ENCODE data around the gene ACTN1.
A peak's percentile ranks its signal among the peaks of the same experiment; 100 is the strongest.
"Not testable (repeated sequence)": the region's sequence is repeated elsewhere in the genome, so short reads cannot be mapped to it uniquely, and the experiment has no call there.

The ACTN1 gene

DNA sequence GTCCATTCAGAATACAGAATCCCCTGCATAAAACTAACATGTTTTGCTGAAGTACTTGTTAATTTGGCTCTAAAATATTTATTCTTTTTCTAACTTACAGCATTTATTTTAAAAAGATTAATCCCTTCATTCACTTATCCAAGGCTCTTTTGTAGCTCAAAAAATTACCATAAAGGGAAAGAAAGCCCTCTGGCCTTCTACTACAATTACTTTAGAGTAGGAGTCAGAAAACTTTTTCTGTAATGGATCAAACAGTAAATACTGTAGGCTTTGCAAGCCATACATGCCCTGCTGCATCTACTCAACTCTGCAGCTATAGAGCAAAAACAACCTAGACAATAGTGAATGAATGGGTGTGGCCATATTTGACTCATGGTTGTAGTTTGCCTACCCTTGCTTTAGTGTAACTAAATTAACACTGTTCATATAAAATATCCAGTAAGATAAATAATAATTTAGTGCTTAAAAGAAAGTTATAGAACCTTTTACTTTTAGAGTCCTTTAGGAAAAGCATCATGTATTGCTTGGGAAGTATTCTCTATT is 112.0 kb downstream of the ACTN1 start:
- Histone ChIP-seq H3K36me3 (ENCODE audit: control insufficient read depth, insufficient read depth, low read length) (peaks cover 13% of the 10 kb centered on the region), H3K4me1 (ENCODE audit: control insufficient read depth, insufficient read depth, low read length) (no peaks in the 10 kb centered on the region), H3K9ac (ENCODE audit: low read depth, low read length) (no peak overlapping the region), H3K9me3 (ENCODE audit: control insufficient read depth, insufficient read depth, low read length) (peaks cover 8% of the 10 kb centered on the region), H3K27ac (ENCODE audit: low read depth, low read length) (no peak overlapping the region), H3K27me3 (ENCODE audit: control insufficient read depth, insufficient read depth, low read length) (no peaks in the 10 kb centered on the region), H3K4me3 (ENCODE audit: low read depth, low read length) (no peak overlapping the region)

- Histone ChIP-seq H3K36me3 (ENCODE audit: control insufficient read depth, insufficient read depth, low read length) (no peaks in the 10 kb centered on the region), H3K4me1 (ENCODE audit: control insufficient read depth, insufficient read depth, low read length) (no peaks in the 10 kb centered on the region), H3K9me3 (ENCODE audit: control insufficient read depth, insufficient read depth, low read length) (peaks cover 8% of the 10 kb centered on the region), H3K4me3 (ENCODE audit: low read depth, low read length) (no peak overlapping the region), H3K9ac (ENCODE audit: low read depth, low read length) (no peak overlapping the region), H3K27ac (ENCODE audit: low read depth, low read length) (no peak overlapping the region), H3K27me3 (ENCODE audit: control insufficient read depth, insufficient read depth, low read length) (no peaks in the 10 kb centered on the region)
Measured at GRCh38 chr14:68865542-68865941, 113.6 kb downstream of the ACTN1 start.

DNA sequence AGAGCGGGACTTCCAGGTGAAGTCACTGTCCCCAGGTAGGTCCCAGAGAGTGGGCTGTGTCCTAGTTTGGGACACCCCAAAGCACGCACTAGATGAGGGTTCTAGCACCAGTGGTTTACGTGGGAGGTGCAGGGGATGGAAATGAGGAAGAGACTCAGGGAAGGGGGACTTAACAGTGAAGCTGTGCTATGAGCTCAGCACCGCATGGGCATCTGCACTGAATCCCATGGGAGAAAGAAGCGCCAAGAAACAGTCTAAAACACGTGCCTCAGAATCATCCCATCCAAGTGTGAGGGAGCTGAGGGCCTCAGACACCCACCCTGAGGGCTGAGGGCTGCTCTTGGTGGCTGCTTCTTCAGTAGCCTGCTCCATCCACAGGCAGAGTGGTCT is 114.7 kb downstream of the ACTN1 start:
- H3K27ac ChIP-seq (ENCODE audit: low read depth, low read length) = no peak overlapping the region
- peaks cover 8% of the 10 kb centered on the region for H3K9me3 ChIP-seq (ENCODE audit: control insufficient read depth, insufficient read depth, low read length)
- H3K9ac ChIP-seq (ENCODE audit: low read depth, low read length) = no peak overlapping the region
- no peaks in the 10 kb centered on the region for H3K36me3 ChIP-seq (ENCODE audit: control insufficient read depth, insufficient read depth, low read length)
- H3K4me1 ChIP-seq (ENCODE audit: control insufficient read depth, insufficient read depth, low read length) = no peaks in the 10 kb centered on the region
- no peaks in the 10 kb centered on the region for H3K27me3 ChIP-seq (ENCODE audit: control insufficient read depth, insufficient read depth, low read length)
- no peak overlapping the region for H3K4me3 ChIP-seq (ENCODE audit: low read depth, low read length)

DNA sequence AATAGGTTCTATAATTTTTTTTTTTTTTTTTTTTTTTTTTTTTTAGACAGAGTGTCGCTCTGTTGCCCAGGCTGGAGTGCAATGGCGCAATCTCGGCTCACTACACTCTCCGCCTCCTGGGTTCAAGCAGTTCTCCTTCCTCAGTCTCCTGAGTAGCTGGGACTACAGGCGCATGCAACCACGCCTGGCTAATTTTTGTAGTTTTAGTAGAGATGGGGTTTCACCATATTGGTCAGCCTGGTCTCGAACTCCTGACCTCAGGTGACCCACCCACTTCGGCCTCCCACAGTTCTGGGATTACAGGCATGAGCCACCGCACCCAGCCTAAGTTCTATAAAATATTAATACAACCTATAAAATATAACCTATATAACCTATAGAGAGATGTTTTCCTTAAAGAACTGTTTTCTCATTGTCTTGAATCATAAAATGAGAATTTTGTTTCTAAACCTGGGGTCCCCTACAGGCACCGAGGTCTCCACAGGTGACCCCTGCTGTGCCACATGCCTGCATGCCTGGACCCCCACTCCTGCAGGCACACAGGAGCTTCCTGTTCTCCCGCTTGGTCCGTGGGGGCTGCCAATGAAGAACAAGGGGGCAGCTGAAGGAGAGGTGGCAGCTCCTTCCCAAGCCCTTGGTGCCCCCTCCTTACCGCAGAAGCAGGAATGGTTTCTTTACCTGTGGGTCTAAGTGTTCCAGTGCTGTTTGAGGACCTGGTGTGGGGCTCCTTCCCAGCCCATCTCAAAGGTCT is 115.3 kb downstream of the ACTN1 start:
- Histone ChIP-seq H3K9ac (ENCODE audit: low read depth, low read length) (no peak overlapping the region), H3K27me3 (ENCODE audit: control insufficient read depth, insufficient read depth, low read length) (no peaks in the 10 kb centered on the region), H3K4me3 (ENCODE audit: low read depth, low read length) (no peak overlapping the region), H3K36me3 (ENCODE audit: control insufficient read depth, insufficient read depth, low read length) (no peaks in the 10 kb centered on the region), H3K27ac (ENCODE audit: low read depth, low read length) (no peak overlapping the region), H3K9me3 (ENCODE audit: control insufficient read depth, insufficient read depth, low read length) (peaks cover 8% of the 10 kb centered on the region), H3K4me1 (ENCODE audit: control insufficient read depth, insufficient read depth, low read length) (no peaks in the 10 kb centered on the region)

DNA sequence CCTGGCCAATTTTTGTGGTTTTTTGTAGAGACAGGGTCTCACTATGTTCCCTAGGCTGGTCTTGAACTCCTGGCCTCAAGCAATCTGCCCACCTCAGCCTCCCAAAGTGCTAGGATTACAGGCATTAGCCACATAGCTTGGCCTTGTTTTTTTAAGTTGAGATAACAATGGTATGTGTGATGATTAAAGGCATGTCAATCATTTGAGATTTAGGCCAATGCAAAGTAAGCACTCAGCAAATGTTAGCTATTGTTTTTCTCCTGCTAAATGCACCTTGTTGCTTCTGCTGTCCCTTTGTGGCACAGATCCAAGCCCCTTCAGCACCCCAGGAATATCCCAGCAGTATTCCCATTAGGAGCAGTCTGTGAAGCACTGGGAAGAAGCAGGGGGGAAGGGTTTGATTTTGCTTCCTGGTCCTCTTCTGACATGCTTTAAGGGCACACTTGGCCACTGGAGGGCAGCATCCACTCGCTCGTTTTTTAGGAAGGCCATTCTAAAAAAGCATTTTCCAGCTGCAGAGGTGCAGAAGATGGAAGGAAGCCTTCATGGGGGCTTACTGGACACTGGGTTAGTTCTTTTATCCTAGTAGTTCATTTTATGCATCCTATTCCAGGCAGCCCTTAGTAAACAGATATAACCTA is 116.0 kb downstream of the ACTN1 start:
- Histone ChIP-seq H3K9ac (ENCODE audit: low read depth, low read length) (no peak overlapping the region), H3K36me3 (ENCODE audit: control insufficient read depth, insufficient read depth, low read length) (no peaks in the 10 kb centered on the region), H3K4me1 (ENCODE audit: control insufficient read depth, insufficient read depth, low read length) (no peaks in the 10 kb centered on the region), H3K4me3 (ENCODE audit: low read depth, low read length) (no peak overlapping the region), H3K27me3 (ENCODE audit: control insufficient read depth, insufficient read depth, low read length) (no peaks in the 10 kb centered on the region), H3K27ac (ENCODE audit: low read depth, low read length) (peak overlapping the region; percentile 36), H3K9me3 (ENCODE audit: control insufficient read depth, insufficient read depth, low read length) (peaks cover 8% of the 10 kb centered on the region)

- H3K4me3 ChIP-seq (ENCODE audit: low read depth, low read length) = no peak overlapping the region
- H3K9me3 ChIP-seq (ENCODE audit: control insufficient read depth, insufficient read depth, low read length) = peaks cover 7% of the 10 kb centered on the region
- no peaks in the 10 kb centered on the region for H3K4me1 ChIP-seq (ENCODE audit: control insufficient read depth, insufficient read depth, low read length)
- no peaks in the 10 kb centered on the region for H3K27me3 ChIP-seq (ENCODE audit: control insufficient read depth, insufficient read depth, low read length)
- no peak overlapping the region for H3K9ac ChIP-seq (ENCODE audit: low read depth, low read length)
- H3K36me3 ChIP-seq (ENCODE audit: control insufficient read depth, insufficient read depth, low read length) = no peaks in the 10 kb centered on the region
- no peak overlapping the region for H3K27ac ChIP-seq (ENCODE audit: low read depth, low read length)
Measured at GRCh38 chr14:68860771-68861170, 118.3 kb downstream of the ACTN1 start.

DNA sequence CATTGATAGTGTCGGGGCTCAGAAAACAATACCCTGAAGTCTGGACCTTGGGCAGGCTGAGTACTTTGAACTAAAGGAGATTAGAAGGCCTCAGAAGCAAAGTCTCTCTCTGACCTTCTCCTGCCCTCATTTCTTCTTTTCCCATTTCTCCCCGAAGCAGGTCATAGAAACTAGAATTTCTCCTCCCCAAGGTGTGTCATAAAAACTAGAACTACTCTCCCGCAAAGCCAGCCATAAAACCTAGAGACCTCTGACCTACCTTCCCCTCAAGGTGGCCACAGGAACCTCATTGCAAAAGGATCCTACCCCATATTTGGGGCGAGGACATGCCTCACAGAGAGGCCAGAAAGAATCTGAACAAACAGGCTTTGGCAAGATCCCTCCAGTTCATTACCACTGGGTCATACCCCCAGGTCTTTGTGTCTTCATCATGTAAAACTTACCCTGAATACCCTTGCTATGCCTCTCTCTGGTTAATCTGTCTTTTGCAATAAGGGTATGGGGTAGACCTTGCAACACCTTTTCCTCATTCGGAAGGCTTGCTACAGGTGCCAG is 121.5 kb downstream of the ACTN1 start:
- no peaks in the 10 kb centered on the region for H3K36me3 ChIP-seq (ENCODE audit: control insufficient read depth, insufficient read depth, low read length)
- H3K9ac ChIP-seq (ENCODE audit: low read depth, low read length) = no peak overlapping the region
- H3K9me3 ChIP-seq (ENCODE audit: control insufficient read depth, insufficient read depth, low read length) = no peaks in the 10 kb centered on the region
- no peak overlapping the region for H3K4me3 ChIP-seq (ENCODE audit: low read depth, low read length)
- H3K4me1 ChIP-seq (ENCODE audit: control insufficient read depth, insufficient read depth, low read length) = no peaks in the 10 kb centered on the region
- no peak overlapping the region for H3K27ac ChIP-seq (ENCODE audit: low read depth, low read length)
- no peaks in the 10 kb centered on the region for H3K27me3 ChIP-seq (ENCODE audit: control insufficient read depth, insufficient read depth, low read length)

- no peak overlapping the region for H3K27ac ChIP-seq (ENCODE audit: low read depth, low read length)
- H3K4me3 ChIP-seq (ENCODE audit: low read depth, low read length) = no peak overlapping the region
- H3K36me3 ChIP-seq (ENCODE audit: control insufficient read depth, insufficient read depth, low read length) = no peaks in the 10 kb centered on the region
- H3K9me3 ChIP-seq (ENCODE audit: control insufficient read depth, insufficient read depth, low read length) = no peaks in the 10 kb centered on the region
- H3K4me1 ChIP-seq (ENCODE audit: control insufficient read depth, insufficient read depth, low read length) = no peaks in the 10 kb centered on the region
- no peak overlapping the region for H3K9ac ChIP-seq (ENCODE audit: low read depth, low read length)
- no peaks in the 10 kb centered on the region for H3K27me3 ChIP-seq (ENCODE audit: control insufficient read depth, insufficient read depth, low read length)
Measured at GRCh38 chr14:68856572-68856971, 122.5 kb downstream of the ACTN1 start.

GRCh38 chr14:68854421-68854820 is 124.7 kb downstream of the ACTN1 start:
- Histone ChIP-seq H3K9ac (ENCODE audit: low read depth, low read length) (no peak overlapping the region), H3K27ac (ENCODE audit: low read depth, low read length) (no peak overlapping the region), H3K4me3 (ENCODE audit: low read depth, low read length) (no peak overlapping the region), H3K36me3 (ENCODE audit: control insufficient read depth, insufficient read depth, low read length) (no peaks in the 10 kb centered on the region), H3K27me3 (ENCODE audit: control insufficient read depth, insufficient read depth, low read length) (no peaks in the 10 kb centered on the region), H3K9me3 (ENCODE audit: control insufficient read depth, insufficient read depth, low read length) (no peaks in the 10 kb centered on the region), H3K4me1 (ENCODE audit: control insufficient read depth, insufficient read depth, low read length) (no peaks in the 10 kb centered on the region)

DNA sequence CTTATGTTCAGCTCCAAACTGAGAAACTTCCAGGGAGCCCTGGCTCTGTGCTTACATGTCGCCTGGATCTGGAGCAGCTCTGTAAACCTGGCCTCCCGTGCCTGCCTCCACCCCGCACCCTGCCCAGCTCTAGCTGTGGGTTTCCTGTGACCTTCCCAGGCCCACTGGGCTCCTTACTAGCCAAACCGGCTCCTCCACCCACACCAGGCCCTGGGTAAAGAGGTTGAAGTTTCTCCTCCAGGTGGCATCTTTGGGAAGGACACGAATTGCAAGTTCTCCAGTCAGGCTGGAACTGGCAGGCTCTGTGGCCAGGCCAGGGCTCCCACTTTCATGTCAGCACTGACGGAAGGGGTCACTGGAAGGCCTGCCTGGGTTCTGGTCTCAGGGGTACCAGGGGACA is 125.4 kb downstream of the ACTN1 start:
- no peak overlapping the region for H3K4me3 ChIP-seq (ENCODE audit: low read depth, low read length)
- no peak overlapping the region for H3K27ac ChIP-seq (ENCODE audit: low read depth, low read length)
- H3K4me1 ChIP-seq (ENCODE audit: control insufficient read depth, insufficient read depth, low read length) = no peaks in the 10 kb centered on the region
- H3K36me3 ChIP-seq (ENCODE audit: control insufficient read depth, insufficient read depth, low read length) = no peaks in the 10 kb centered on the region
- H3K9me3 ChIP-seq (ENCODE audit: control insufficient read depth, insufficient read depth, low read length) = no peaks in the 10 kb centered on the region
- no peak overlapping the region for H3K9ac ChIP-seq (ENCODE audit: low read depth, low read length)
- no peaks in the 10 kb centered on the region for H3K27me3 ChIP-seq (ENCODE audit: control insufficient read depth, insufficient read depth, low read length)

- not testable (repeated sequence) for H3K9ac ChIP-seq (ENCODE audit: low read depth, low read length); H3K27ac ChIP-seq (ENCODE audit: low read depth, low read length); H3K4me3 ChIP-seq (ENCODE audit: low read depth, low read length); H3K27me3 ChIP-seq (ENCODE audit: control insufficient read depth, insufficient read depth, low read length); H3K36me3 ChIP-seq (ENCODE audit: control insufficient read depth, insufficient read depth, low read length); H3K9me3 ChIP-seq (ENCODE audit: control insufficient read depth, insufficient read depth, low read length); H3K4me1 ChIP-seq (ENCODE audit: control insufficient read depth, insufficient read depth, low read length)
Measured at GRCh38 chr14:68852493-68852892, 126.6 kb downstream of the ACTN1 start.

Measured in HUES48 (cell line).